GM18520 (cell line): ENCODE measurements around the gene TRMT1.
A peak's percentile ranks its signal among the peaks of the same experiment; 100 is the strongest.

Experiments
- ATAC-seq: cut with Tn5 transposase; IDR thresholded peaks from one replicate; pipeline ENCODE4 v1.9.1; 2021; ENCODE audit not compliant: unreplicated experiment

TRMT1 gene

GRCh38 chr19:13127051-13127450 is 10.5 kb upstream of the TRMT1 start:
- ATAC-seq, result no peak

- ATAC-seq, result no peak
Observed at GRCh38 chr19:13122980-13123957, 6.7 kb upstream of the TRMT1 start.

GRCh38 chr19:13122275-13122878 is 5.8 kb upstream of the TRMT1 start:
- no peak for ATAC-seq

GRCh38 chr19:13121551-13122274 is 5.2 kb upstream of the TRMT1 start:
- no peak for ATAC-seq

- ATAC-seq, result no peak
Observed at GRCh38 chr19:13120817-13121216, 4.3 kb upstream of the TRMT1 start.

GRCh38 chr19:13120031-13120430 is 3.5 kb upstream of the TRMT1 start:
- ATAC-seq, result no peak

GRCh38 chr19:13119627-13120026 is 3.1 kb upstream of the TRMT1 start:
- ATAC-seq, result no peak

GRCh38 chr19:13118424-13119193 is 2.1 kb upstream of the TRMT1 start:
- no peak for ATAC-seq

- ATAC-seq, result peak; percentile 59
Observed at GRCh38 chr19:13117772-13118423, 1.4 kb upstream of the TRMT1 start, which contains the start of gene NACC1. TSS of gene NACC1 (plus strand) at chr19:13118264. CDS start at chr19:13135208, 16,944 bp downstream.

- no peak for ATAC-seq
Observed at GRCh38 chr19:13117176-13117771, 734 bp upstream of the TRMT1 start.

- ATAC-seq, result no peak
Observed at GRCh38 chr19:13115936-13116281, 631 bp downstream of the TRMT1 start.

GRCh38 chr19:13112555-13112954 is 4.0 kb downstream of the TRMT1 start:
- no peak for ATAC-seq

- ATAC-seq, result no peak
Observed at GRCh38 chr19:13110099-13110610, 6.4 kb downstream of the TRMT1 start.

GRCh38 chr19:13109361-13110098 is 7.0 kb downstream of the TRMT1 start:
- no peak for ATAC-seq

- ATAC-seq, result no peak
Observed at GRCh38 chr19:13104848-13105711, 11.5 kb downstream of the TRMT1 start.

- no peak for ATAC-seq
Observed at GRCh38 chr19:13104360-13104847, 12.1 kb downstream of the TRMT1 start.

GRCh38 chr19:13103581-13104359 is 12.8 kb downstream of the TRMT1 start:
- no peak for ATAC-seq
